GM12878 (cell line): ENCODE measurements around the gene ZC3H8. TPM values are rescaled to one million over a fixed set of nuclear protein-coding genes. Genes with fewer than 3 reads are reported as not detected.

Source experiments
- ATAC-seq: fragments of 200-7000 bp; cut with Tn5 transposase; 3 replicates; pipeline ENCODE4 v1.9.1; 2020; ENCODE audit warnings: mild to moderate bottlenecking, moderate library complexity
- BruUV-seq: library from RNA; stranded (reverse); fragments of 400-500 nt; replicated peaks from 2 replicates; lab custom pipeline; 2021; lab: Mats Ljungman, UMichigan
- CTCF ChIA-PET: fragments of 300-600 bp; sonication (Branson Sonifier 250); formaldehyde crosslinking; extraction: SDS; loops from one replicate; lab custom pipeline; 2021; ENCODE audit warnings: inconsistent platforms; lab: Yijun Ruan, JAX
- POLR2A ChIA-PET: fragments of 350-600 bp; formaldehyde crosslinking; extraction: SDS; loops from one replicate; lab custom pipeline; 2021; ENCODE audit warnings: inconsistent platforms; lab: Charles Lee
- RAD21 ChIA-PET: fragments of 300-600 bp; sonication (Branson Sonifier 250); formaldehyde crosslinking; loops from one replicate; lab custom pipeline; 2023; ENCODE audit warnings: antibody characterized with exemption; ENCODE audit not compliant: unreplicated experiment; lab: Charles Lee
- SMC1A ChIA-PET: fragments of 300-600 bp; sonication (Branson Sonifier 250); formaldehyde crosslinking; loops from one replicate; lab custom pipeline; 2023; ENCODE audit not compliant: unreplicated experiment, uncharacterized antibody; lab: Charles Lee
- DNase-seq: peaks from one replicate; pipeline ENCODE4 v3.0.0-alpha.2; 2011; ENCODE audit warnings: low read depth, low spot score
- FAIRE-seq: peaks from 3 replicates; lab custom pipeline; 2011; peaks lifted over from hg19 to GRCh38; lab: Jason Lieb, UNC
- H2AFZ ChIP-seq: 2 replicates; pipeline ENCODE4 v1.6.0; 2011; ENCODE audit warnings: low read depth, low read length, control low read depth; ENCODE audit not compliant: control insufficient read depth
- H3K27ac ChIP-seq: 2 replicates; pipeline ENCODE4 v1.5.1; 2011; ENCODE audit warnings: control low read depth; ENCODE audit not compliant: control insufficient read depth, insufficient read depth
- H3K27me3 ChIP-seq, 2 experiments: replicated peaks in 1 of 2; 2 replicates each; pipeline versions ENCODE4 v1.6.0 to v1.6.1; 2011; ENCODE audit warnings: low read length in 1 of 2; ENCODE audit not compliant: control insufficient read depth in 2 of 2, insufficient read depth in 2 of 2
- H3K36me3 ChIP-seq, 2 experiments: 2 replicates each; pipeline ENCODE4 v1.5.1; 2011; ENCODE audit warnings: low read length in 1 of 2; ENCODE audit not compliant: control insufficient read depth in 2 of 2, insufficient read depth in 2 of 2
- H3K4me1 ChIP-seq: 2 replicates; pipeline ENCODE4 v1.6.1; 2011; ENCODE audit warnings: mild to moderate bottlenecking, low read length, moderate library complexity, mixed read lengths; ENCODE audit not compliant: control insufficient read depth, insufficient read depth
- H3K4me2 ChIP-seq: 2 replicates; pipeline ENCODE4 v1.6.0; 2011; ENCODE audit warnings: control low read depth; ENCODE audit not compliant: control insufficient read depth, insufficient read depth
- H3K4me3 ChIP-seq: fragments of 200-600 bp; sonication (generic); 2 replicates; pipeline ENCODE4 v1.5.1; 2016
- H3K79me2 ChIP-seq: 2 replicates; pipeline ENCODE4 v1.6.0; 2011; ENCODE audit warnings: low read length; ENCODE audit not compliant: control insufficient read depth, insufficient read depth
- H3K9ac ChIP-seq: 2 replicates; pipeline ENCODE4 v1.8.0; 2011; ENCODE audit warnings: low read length, control low read depth, mixed read lengths; ENCODE audit not compliant: control insufficient read depth, insufficient read depth
- H3K9me3 ChIP-seq: replicated peaks from 3 replicates; pipeline ENCODE4 v1.5.1; 2011; ENCODE audit warnings: mild to moderate bottlenecking, low read length; ENCODE audit not compliant: control insufficient read depth, insufficient read depth
- H4K20me1 ChIP-seq: 2 replicates; pipeline ENCODE4 v1.6.0; 2011; ENCODE audit not compliant: control insufficient read depth, insufficient read depth
- CHD1 ChIP-seq: IDR thresholded peaks from 2 replicates; pipeline ENCODE4 v1.6.1; 2012; ENCODE audit warnings: low read depth, low read length, improper control_type of control experiment
- CREB1 ChIP-seq: IDR thresholded peaks from 2 replicates; pipeline ENCODE4 v1.6.1; 2012; ENCODE audit warnings: low read depth, mild to moderate bottlenecking, inconsistent platforms
- EED ChIP-seq: sonication (generic); IDR thresholded peaks from 2 replicates; pipeline ENCODE4 v1.6.1; 2016; ENCODE audit warnings: antibody characterized with exemption, low read depth
- GATAD2B ChIP-seq: fragments of 450-650 bp; conservative IDR thresholded peaks from 2 replicates; pipeline ENCODE4 v1.6.1; 2017; ENCODE audit warnings: low read depth, mild to moderate bottlenecking, moderate library complexity
- IRF4 ChIP-seq: IDR thresholded peaks from 2 replicates; pipeline ENCODE4 v1.6.1; 2011; ENCODE audit warnings: low read depth, low read length
- JUND ChIP-seq: IDR thresholded peaks from 2 replicates; pipeline ENCODE4 v1.6.1; 2012; ENCODE audit warnings: low read depth, mild to moderate bottlenecking, low read length, improper control_type of control experiment, moderate library complexity
- NFXL1 ChIP-seq: fragments of 450-650 bp; IDR thresholded peaks from 2 replicates; pipeline ENCODE4 v1.6.1; 2017; ENCODE audit warnings: antibody characterized with exemption, mild to moderate bottlenecking, borderline replicate concordance
- NR2C1 ChIP-seq: fragments of 450-650 bp; IDR thresholded peaks from 2 replicates; pipeline ENCODE4 v1.6.1; 2017; ENCODE audit warnings: antibody characterized with exemption, mild to moderate bottlenecking, moderate library complexity
- RAD51 ChIP-seq: fragments of 450-650 bp; IDR thresholded peaks from 2 replicates; pipeline ENCODE4 v1.6.1; 2016; ENCODE audit warnings: moderate library complexity, mild to moderate bottlenecking, inconsistent platforms
- RCOR1 ChIP-seq: conservative IDR thresholded peaks from 2 replicates; pipeline ENCODE4 v1.6.1; 2012; ENCODE audit warnings: low read depth, low read length, improper control_type of control experiment
- RELA ChIP-seq: fragments of 450-650 bp; IDR thresholded peaks from 2 replicates; pipeline ENCODE4 v1.8.0; 2014; ENCODE audit warnings: borderline replicate concordance; ENCODE audit not compliant: partially characterized antibody
- SIN3A ChIP-seq: IDR thresholded peaks from 2 replicates; pipeline ENCODE4 v1.6.1; 2012; ENCODE audit warnings: low read depth, low read length, improper control_type of control experiment
- SIX5 ChIP-seq: IDR thresholded peaks from 2 replicates; pipeline ENCODE4 v1.6.1; 2011; ENCODE audit warnings: mild to moderate bottlenecking, low read depth, low read length, moderate library complexity; ENCODE audit not compliant: severe bottlenecking
- SPI1 ChIP-seq: IDR thresholded peaks from 2 replicates; pipeline ENCODE4 v1.6.1; 2011; ENCODE audit warnings: low read depth, mild to moderate bottlenecking, low read length, moderate library complexity, borderline replicate concordance; ENCODE audit not compliant: insufficient read depth
- SUPT20H ChIP-seq: IDR thresholded peaks from 2 replicates; pipeline ENCODE4 v1.6.1; 2011; ENCODE audit warnings: low read depth, mild to moderate bottlenecking, low read length, moderate library complexity, borderline replicate concordance; ENCODE audit not compliant: control insufficient read depth
- WGBS: methylation state at CpG from one replicate; pipeline ENCODE4 v1.1.6; 2016; ENCODE audit warnings: low lambda C conversion rate; ENCODE audit not compliant: insufficient replicate concordance, insufficient coverage; ENCODE audit errors: missing lambda C conversion rate; 5-methylcytosine and 5-hydroxymethylcytosine counted together
- in situ Hi-C: fragments of 300-500 bp; cut with MboI; formaldehyde crosslinking; loops from 9 replicates; pipeline ENCODE4 v1.14.3; 2018; ENCODE audit warnings: mixed read lengths
- intact Hi-C: fragments of 100-400 bp; cut with micrococcal nuclease; formaldehyde crosslinking; loops from one replicate; pipeline ENCODE4 v1.14.2; 2022; ENCODE audit not compliant: unreplicated experiment
- polyA plus RNA-seq, 11 experiments: library from polyadenylated mRNA; depleted of rRNA in 4 of 11; unstranded in 6 of 11; stranded (reverse) in 5 of 11; fragments of >200 nt; fragmentation: Nextera tagmentation in 4 of 11; fragmentation: Illumina TruSeq in 1 of 11; extraction: Ambion mirVana in 4 of 11; extraction: Trizol in 1 of 11; gene quantifications; 1 replicate in 1 of 11; 2 replicates in 10 of 11; pipeline versions ENCODE4 v1.2.1 to v1.2.3, GENCODE V29; 2011 to 2016; ENCODE audit warnings: inconsistent platforms in 2 of 11, missing spikeins in 2 of 11, low read depth in 1 of 11
- total RNA-seq, 4 experiments: library from RNA; depleted of rRNA in 3 of 4; stranded (reverse); fragments of >200 nt in 3 of 4; fragmentation: Illumina TruSeq in 1 of 4; extraction: Trizol in 1 of 4; gene quantifications; 2 replicates each; pipeline versions ENCODE4 v1.2.1 to v1.2.3, GENCODE V29; 2013 to 2021
- TF ChIP-seq, protein P1 (sequence below): IDR thresholded peaks from 2 replicates; pipeline ENCODE4 v1.6.1; 2012; ENCODE audit warnings: low read depth, low read length, improper control_type of control experiment
- TF ChIP-seq, protein P2 (sequence below): fragments of 450-650 bp; IDR thresholded peaks from 2 replicates; pipeline ENCODE4 v1.6.1; 2017; ENCODE audit warnings: mild to moderate bottlenecking, moderate library complexity

Gene ZC3H8
- total and polyA plus RNA-seq, 10 of the 15 experiments (the other 5 are each of a cell fraction or from before 2014, with no cell fraction given), result 9.9 to 28.4 (median 19.5) TPM

DNA sequence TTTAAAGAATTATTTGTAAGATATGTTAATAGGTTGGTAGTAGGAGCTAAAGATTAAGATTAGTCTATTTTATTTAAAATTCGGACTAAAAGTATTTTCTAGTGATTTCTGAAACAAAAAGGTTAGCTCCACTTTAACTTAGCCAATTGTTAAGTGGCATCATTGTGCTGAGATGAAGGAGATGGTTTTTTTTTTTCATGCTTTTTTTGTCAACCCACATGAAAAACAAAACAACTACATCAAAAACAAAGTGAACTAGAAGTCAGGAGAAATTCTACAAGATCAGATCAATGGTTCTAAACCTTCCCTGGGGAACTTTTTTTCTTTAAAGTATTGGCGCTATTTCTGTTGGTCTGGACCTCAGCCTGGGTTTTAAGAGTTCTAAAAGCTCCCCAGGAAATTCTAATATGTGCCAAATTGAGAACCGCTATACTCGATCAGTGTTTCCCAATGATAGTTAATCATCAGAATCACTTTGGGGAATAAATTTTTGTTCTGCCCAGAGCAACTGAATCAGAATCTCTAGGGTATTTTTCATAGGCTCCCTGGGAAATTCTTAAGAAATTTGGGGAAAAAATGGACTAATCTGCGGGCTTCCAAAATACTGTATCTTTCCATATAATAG lies 22.9 kb upstream of the ZC3H8 start:
- Histone ChIP-seq H3K4me3 (no peak overlapping the region), H2AFZ (no peak overlapping the region), H3K36me3 (no peaks in the 10 kb centered on the region), H3K4me1 (no peaks in the 10 kb centered on the region), H3K79me2 (peaks cover 9% of the 10 kb centered on the region), H3K27me3 (no peaks in the 10 kb centered on the region), H3K9ac (no peak overlapping the region), H3K4me2 (no peak overlapping the region), H4K20me1 (no peaks in the 10 kb centered on the region), H3K27ac (no peak overlapping the region), H3K9me3 (no peaks in the 10 kb centered on the region)
- in situ Hi-C loops (no loop called here), intact Hi-C loops (loop anchor here (5.0 kb wide), 1 partner anchor 155 kb away; the partner anchor contains the start of gene RGPD8)
- ChIA-PET RAD21 (interaction anchor here (1.1 to 1.5 kb wide), 2 partner anchors 17 to 65 kb away, joined by 4 to 5 read pairs; no protein-coding TSS in a partner anchor), CTCF (interaction anchor here (1.3 to 2.0 kb wide), 2 partner anchors 18 to 21 kb away, joined by 4 to 9 read pairs; no protein-coding TSS in a partner anchor), SMC1A (interaction anchor here (0.9 to 1.2 kb wide), 2 partner anchors 22 to 40 kb away, joined by 3 to 4 read pairs; no protein-coding TSS in a partner anchor), POLR2A (interaction anchor here (0.7 to 1.2 kb wide), 3 partner anchors 26 to 224 kb away, joined by 3 read pairs; no protein-coding TSS in a partner anchor)
- no TSS peak for BruUV-seq
- no peak for DNase-seq
- no peak for ATAC-seq
- WGBS, result over 99% methylated on average over 5 of the region's 5 CpGs
- no peak for FAIRE-seq
- TF ChIP-seq CHD1 (no peak), CREB1 (no peak), RCOR1 (no peak), SIN3A (no peak), RELA (no peak), SIX5 (no peak), SPI1 (no peak), JUND (no peak), RAD51 (no peak), NFXL1 (no peak), IRF4 (no peak), NR2C1 (no peak), EED (no peak), GATAD2B (no peak), SUPT20H (no peak)
- TF ChIP-seq, protein P1, sequence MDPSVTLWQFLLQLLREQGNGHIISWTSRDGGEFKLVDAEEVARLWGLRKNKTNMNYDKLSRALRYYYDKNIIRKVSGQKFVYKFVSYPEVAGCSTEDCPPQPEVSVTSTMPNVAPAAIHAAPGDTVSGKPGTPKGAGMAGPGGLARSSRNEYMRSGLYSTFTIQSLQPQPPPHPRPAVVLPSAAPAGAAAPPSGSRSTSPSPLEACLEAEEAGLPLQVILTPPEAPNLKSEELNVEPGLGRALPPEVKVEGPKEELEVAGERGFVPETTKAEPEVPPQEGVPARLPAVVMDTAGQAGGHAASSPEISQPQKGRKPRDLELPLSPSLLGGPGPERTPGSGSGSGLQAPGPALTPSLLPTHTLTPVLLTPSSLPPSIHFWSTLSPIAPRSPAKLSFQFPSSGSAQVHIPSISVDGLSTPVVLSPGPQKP, result no peak
- TF ChIP-seq, protein P2, sequence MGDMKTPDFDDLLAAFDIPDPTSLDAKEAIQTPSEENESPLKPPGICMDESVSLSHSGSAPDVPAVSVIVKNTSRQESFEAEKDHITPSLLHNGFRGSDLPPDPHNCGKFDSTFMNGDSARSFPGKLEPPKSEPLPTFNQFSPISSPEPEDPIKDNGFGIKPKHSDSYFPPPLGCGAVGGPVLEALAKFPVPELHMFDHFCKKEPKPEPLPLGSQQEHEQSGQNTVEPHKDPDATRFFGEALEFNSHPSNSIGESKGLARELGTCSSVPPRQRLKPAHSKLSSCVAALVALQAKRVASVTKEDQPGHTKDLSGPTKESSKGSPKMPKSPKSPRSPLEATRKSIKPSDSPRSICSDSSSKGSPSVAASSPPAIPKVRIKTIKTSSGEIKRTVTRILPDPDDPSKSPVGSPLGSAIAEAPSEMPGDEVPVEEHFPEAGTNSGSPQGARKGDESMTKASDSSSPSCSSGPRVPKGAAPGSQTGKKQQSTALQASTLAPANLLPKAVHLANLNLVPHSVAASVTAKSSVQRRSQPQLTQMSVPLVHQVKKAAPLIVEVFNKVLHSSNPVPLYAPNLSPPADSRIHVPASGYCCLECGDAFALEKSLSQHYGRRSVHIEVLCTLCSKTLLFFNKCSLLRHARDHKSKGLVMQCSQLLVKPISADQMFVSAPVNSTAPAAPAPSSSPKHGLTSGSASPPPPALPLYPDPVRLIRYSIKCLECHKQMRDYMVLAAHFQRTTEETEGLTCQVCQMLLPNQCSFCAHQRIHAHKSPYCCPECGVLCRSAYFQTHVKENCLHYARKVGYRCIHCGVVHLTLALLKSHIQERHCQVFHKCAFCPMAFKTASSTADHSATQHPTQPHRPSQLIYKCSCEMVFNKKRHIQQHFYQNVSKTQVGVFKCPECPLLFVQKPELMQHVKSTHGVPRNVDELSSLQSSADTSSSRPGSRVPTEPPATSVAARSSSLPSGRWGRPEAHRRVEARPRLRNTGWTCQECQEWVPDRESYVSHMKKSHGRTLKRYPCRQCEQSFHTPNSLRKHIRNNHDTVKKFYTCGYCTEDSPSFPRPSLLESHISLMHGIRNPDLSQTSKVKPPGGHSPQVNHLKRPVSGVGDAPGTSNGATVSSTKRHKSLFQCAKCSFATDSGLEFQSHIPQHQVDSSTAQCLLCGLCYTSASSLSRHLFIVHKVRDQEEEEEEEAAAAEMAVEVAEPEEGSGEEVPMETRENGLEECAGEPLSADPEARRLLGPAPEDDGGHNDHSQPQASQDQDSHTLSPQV, result no peak
